GM19397 (cell line): ENCODE results near the gene CC2D1A.
A peak's percentile ranks its signal among the peaks of the same experiment; 100 is the strongest.
"Not testable (repeated sequence)": the region's sequence is repeated elsewhere in the genome, so short reads cannot be mapped to it uniquely, and the experiment has no call there.

Source experiments
- ATAC-seq: cut with Tn5 transposase; IDR thresholded peaks from one replicate; pipeline ENCODE4 v1.9.1; 2021; ENCODE audit warnings: mild to moderate bottlenecking, moderate library complexity; ENCODE audit not compliant: unreplicated experiment

Gene CC2D1A

GRCh38 chr19:13902993-13903555, 2.9 kb upstream of the CC2D1A start:
- ATAC-seq: no peak

DNA sequence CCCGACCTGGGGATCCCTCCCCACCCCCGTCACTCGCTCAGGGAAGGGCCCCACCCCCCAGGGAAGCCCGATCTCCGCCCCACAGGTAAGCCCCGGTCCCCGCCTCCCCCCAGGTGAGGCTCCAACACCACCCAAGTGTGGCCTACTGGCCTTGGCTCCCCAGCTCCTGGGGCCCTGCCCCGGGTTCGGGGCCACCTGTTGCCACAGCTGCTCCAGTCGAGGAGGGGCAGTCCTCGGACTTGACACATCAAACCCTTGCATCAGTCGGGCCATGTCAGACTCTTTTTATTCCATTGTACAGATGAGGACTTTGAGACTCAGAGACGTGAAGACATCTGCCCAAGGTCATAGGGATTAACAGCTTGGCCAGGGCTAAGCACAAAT, 512 bp downstream of the CC2D1A start:
- peak; percentile 19 for ATAC-seq

GRCh38 chr19:13906910-13907309, 909 bp downstream of the CC2D1A start:
- no peak for ATAC-seq

DNA sequence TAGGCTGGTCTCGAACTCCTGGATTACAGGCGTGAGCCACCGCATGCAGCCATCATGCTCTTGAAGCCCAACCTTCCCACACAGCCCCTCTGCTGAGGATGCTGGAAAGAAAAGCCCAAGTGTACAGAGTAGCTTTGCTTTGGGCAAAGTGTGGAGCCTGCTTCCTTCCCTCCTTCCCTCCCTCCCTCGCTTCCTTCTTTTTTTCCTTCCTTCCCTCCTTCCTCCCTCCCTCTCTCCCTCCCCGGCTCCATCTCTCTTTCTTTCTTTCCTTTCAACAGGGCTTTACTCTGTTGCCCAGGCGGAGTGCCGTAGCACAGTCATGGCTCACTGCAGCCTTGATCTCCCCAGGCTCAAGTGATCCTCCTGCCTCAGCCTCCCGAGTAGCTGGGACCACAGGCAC, 2.7 kb downstream of the CC2D1A start:
- no peak for ATAC-seq

- ATAC-seq: no peak
Observed at GRCh38 chr19:13909430-13909829, 3.4 kb downstream of the CC2D1A start.

GRCh38 chr19:13913352-13913751, 7.4 kb downstream of the CC2D1A start:
- no peak for ATAC-seq

DNA sequence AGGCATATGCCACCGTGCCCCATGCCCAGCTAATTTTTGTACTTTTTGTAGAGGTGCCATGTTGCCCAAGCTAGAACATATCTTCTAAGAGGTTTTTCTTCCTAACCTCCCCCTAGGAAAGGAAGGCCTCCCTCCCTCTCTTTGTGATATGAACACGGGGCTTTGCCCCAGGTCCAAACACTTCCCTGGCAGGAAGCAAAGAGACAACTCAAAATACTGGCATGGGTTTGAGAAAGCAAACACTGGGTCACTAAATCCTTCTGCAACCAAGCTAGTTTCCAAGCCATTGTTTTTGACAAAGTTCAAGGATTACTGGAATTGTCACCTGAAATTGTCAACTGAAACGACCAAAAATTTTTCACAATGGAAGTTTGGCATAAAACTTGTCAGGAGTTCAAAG, 8.8 kb downstream of the CC2D1A start:
- no peak for ATAC-seq

DNA sequence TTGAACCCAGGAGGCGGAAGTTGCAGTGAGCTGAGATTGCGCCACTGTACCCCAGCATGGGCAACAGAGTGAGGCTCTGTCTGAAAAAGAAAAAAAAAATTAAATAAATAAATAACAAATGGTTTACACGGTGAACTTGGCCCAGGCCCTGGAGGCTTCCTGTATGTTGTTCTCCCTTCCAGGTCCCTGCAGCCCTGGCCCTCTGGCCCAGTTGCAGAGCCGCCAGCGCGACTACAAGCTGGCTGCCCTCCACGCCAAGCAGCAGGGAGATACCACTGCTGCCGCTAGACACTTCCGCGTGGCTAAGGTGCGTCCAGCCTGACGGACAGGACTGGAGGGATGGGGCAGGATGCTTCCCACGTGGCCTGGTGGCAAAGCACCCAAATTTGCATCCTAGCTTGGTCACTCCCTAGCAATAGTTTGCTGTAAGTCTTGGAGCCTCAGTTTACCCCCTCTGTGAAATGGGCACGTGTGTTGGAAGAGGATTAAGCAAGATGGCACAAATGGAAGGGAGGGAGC, 11.9 kb downstream of the CC2D1A start:
- ATAC-seq: no peak

DNA sequence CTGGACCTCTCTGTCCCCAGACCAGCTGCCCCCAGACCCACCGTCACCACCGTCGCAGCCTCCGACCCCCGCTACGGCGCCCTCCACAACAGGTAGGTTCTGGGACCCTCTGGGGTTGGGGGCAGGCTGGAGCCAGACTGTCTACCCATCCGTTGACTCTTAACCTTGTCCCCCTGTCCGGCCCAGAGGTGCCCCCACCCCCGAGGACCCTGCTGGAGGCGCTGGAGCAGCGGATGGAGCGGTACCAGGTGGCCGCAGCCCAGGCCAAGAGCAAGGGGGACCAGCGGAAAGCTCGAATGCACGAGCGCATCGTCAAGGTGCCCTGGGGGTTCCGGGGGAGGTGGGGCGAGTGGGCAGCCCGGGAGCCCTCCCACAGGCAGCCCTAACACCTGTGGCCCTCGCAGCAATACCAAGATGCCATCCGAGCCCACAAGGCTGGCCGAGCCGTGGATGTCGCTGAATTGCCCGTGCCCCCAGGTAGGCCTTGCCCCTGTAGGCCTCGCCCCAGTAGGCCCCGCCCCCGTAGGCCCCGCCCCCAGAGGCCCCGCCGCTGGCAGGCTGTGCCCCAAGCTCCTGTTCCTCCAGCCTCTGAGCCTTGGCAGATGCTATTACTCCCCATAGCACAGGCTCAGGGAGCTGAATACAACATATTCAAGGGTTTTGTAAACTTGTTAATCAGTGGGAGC, 12.9 kb downstream of the CC2D1A start:
- ATAC-seq: no peak

DNA sequence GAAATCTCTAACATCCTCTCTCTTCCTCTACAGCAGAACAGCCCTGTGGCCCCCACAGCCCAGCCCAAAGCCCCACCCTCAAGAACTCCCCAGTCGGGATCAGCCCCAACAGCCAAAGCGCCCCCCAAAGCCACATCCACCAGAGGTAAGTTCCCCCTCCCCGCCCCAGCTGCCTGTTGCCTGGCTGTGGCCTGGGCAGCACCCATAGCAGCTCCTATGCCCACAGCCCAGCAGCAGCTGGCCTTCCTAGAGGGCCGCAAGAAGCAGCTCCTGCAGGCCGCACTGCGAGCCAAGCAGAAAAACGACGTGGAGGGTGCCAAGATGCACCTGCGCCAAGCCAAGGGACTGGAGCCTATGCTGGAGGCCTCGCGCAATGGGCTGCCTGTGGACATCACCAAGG, 14.5 kb downstream of the CC2D1A start:
- no peak for ATAC-seq

- no peak for ATAC-seq
Observed at GRCh38 chr19:13920940-13921747, 15.1 kb downstream of the CC2D1A start.

DNA sequence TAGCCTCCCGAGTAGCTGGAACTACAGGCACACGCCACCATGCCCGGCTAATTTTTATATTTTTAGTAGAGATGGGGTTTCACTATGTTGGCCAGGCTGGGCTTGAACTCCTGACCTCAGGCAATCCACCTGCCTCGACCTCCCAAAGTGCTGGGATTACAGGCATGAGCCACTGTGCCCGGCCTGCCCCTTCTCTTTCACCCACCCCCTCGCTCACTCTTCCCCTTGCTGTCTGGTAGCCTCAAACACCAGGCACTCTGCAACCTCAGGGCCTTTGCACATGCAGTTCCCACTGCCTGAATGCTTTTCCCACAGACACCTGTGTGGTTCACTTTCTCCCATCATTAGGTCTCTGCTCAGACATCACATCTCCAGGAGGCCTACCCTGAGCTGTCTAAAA, 16.1 kb downstream of the CC2D1A start:
- ATAC-seq: not testable (repeated sequence)

DNA sequence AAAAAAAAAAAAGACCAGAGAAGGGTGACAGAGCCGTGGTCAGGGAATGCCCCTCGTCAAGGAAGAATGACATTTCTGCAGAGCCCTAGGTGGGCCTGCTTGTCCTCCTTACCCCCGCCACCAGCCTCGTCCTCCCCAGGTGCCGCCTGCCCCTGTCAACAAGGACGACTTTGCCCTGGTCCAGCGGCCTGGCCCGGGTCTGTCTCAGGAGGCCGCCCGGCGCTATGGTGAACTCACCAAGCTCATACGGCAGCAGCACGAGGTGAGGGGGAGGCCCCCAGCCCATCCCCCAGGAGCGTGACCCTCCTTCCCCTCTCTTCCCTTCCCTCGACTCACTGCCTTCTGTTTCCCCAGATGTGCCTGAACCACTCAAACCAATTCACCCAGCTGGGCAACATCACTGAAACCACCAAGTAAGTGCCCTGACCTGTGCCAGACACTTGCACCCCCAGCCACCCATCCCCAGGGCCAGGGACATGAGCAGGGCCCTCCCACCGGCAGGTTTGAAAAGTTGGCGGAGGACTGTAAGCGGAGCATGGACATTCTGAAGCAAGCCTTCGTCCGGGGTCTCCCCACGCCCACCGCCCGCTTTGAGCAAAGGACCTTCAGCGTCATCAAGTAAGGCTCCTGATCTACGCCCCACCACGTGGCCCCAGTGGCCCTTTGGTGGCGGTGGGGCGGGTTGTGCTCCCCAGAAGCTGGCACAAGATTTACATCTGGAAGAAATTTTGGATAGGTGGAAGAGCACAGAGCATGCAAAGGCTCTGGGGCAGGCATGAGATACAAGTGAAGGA, 17.4 kb downstream of the CC2D1A start:
- no peak for ATAC-seq

GRCh38 chr19:13926010-13926409, 20.0 kb downstream of the CC2D1A start:
- no peak for ATAC-seq

DNA sequence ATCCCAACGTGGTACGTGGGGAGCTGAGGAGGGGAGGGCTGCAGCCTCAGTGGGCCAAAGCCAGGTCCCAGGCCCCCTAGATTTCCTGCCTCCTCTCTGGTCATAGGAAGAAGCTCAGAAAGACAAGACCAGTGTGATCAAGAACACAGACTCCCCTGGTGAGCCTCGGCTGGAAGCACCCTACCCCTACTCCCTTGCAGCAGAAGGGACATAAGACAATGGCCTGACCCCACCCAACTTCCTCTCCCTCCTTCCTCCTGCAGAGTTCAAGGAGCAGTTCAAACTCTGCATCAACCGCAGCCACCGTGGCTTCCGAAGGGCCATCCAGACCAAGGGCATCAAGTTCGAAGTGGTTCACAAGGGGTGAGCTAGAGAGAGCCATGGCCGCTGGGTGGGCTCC, 20.7 kb downstream of the CC2D1A start:
- ATAC-seq: no peak

DNA sequence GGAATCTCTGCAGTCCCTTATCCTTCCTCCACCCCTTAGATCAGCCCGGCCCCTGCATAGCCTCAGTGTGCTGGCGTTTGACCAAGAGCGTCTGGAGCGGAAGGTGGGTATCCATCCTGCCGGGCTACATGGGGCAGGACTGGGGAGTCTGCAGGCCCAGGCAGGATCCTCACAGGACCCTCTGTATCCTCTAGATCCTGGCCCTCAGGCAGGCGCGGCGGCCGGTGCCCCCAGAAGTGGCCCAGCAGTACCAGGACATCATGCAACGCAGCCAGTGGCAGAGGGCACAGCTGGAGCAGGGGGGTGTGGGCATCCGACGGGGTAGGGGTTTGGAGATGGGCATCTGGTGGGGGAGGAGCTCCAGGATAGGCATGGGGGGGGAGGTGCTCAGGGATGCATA, 23.3 kb downstream of the CC2D1A start:
- ATAC-seq: no peak

DNA sequence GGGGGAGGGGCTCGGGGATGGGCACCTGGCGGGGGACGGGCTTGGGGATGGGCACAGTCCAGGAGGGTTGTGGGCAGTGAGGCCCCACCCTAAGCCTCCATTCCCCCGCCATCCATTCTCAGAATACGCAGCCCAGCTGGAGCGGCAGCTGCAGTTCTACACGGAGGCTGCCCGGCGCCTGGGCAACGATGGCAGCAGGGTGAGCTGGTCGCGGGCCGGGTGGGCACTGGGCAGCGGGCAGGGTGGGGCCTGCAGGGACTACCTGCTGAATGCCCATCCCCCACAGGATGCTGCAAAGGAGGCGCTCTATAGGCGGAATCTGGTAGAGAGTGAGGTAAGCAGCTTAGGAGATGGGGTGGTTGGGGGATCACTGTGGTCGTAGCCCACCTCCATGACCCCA, 24.0 kb downstream of the CC2D1A start:
- ATAC-seq: no peak

GRCh38 chr19:13930402-13930801, 24.4 kb downstream of the CC2D1A start:
- ATAC-seq: no peak

DNA sequence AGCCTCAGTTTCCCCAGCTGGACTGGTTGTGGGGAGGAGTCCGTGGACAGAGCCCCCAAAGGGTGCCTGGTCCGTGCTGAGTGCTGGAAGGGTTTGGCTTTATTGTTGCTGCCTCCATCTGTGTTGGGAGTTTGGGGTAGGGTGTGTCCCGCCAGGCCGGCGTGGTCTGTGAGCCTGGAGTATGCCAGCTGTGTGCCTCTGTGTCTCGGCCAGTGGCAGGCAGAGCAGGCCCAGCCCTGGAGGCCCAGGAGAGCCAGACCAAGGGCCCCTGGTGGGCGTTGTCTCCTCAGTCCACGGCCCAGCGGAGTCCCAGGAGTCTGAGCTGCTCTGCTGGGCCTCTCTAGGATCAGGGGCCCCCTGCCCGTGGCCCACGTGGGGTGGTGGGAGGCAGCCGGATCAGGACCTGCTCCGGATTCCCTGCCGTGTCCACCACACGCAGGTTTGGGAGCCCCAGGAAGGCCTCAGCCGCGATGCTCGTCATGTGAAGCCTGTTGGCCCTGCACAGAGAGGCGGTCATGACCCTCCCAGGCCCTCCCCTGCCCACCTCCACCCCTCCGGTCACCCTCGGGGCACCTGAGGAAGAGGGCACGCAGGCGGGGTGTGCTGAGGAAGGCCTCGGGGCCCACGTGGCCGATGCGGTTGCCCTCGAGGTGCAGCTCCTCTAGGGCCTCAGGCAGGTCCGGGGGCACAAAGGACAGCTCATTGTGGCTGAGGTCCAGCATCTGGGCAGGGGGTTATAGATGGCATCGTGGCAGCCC, 25.6 kb downstream of the CC2D1A start:
- ATAC-seq: no peak

DNA sequence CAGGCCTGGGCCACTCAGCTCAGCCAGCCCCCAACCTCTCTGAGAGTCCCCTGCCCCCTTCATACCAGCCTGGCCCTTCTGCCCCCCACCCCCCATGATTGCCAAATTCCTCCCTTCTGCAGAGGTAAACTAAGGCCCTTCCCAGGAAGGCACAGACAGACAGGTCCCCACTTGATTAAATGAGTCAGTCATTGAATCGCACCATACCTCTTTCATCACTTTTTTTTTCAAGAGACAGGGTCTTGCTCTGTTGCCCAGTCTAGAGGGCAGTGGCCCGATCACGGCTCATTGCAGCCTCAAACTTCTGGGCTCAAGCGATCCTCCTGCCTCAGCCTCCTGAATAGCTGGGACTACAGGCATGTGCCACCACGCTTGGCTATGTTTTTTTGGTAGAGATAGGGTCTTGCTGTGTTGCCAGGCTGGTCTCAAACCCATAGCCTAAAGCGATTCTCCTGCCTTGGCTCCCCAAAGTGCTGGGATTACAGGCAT, 26.2 kb downstream of the CC2D1A start:
- no peak for ATAC-seq
